RWPE1 (cell line): Measurements from ENCODE around the gene DOLPP1.

Source experiments
- CTCF ChIA-PET: fragments of 350-600 bp; sonication (Branson Sonifier 250); formaldehyde crosslinking; extraction: SDS; loops from one replicate; lab custom pipeline; 2021; lab: Yijun Ruan, JAX
- POLR2A ChIA-PET: fragments of 400-600 bp; formaldehyde crosslinking; extraction: SDS; loops from one replicate; lab custom pipeline; 2020; ENCODE audit warnings: antibody characterized with exemption; ENCODE audit not compliant: low non-redundant PET; lab: Yijun Ruan, JAX
- DNase-seq: peaks from one replicate; pipeline ENCODE4 v3.0.0; 2012; ENCODE audit warnings: low spot score
- H3K27ac ChIP-seq: fragments of 450-650 bp; 2 replicates; pipeline ENCODE4 v1.5.1; 2017
- CTCF ChIP-seq: fragments of 450-650 bp; conservative IDR thresholded peaks from 2 replicates; pipeline ENCODE4 v1.5.1; 2017; ENCODE audit warnings: low read depth, mild to moderate bottlenecking

The DOLPP1 gene

GRCh38 chr9:129108083-129108804, 27.3 kb downstream of the DOLPP1 start:
- TF ChIP-seq CTCF: no peak
- ChIA-PET POLR2A (interaction anchor here (0.6 kb wide), 1 partner anchor 11 kb away, joined by 11 read pairs; no protein-coding TSS in a partner anchor), CTCF (interaction anchor here (1.0 kb wide), 1 partner anchor 31 kb away, joined by 4 read pairs; no protein-coding TSS in a partner anchor)
- no peak for DNase-seq
- H3K27ac ChIP-seq: peak overlapping the region; percentile 94

- POLR2A ChIA-PET: interaction anchor here (0.6 kb wide), 1 partner anchor 12 kb away, joined by 11 read pairs; no protein-coding TSS in a partner anchor
- CTCF ChIA-PET: interaction anchor here (1.0 to 1.6 kb wide), 2 partner anchors 30 to 65 kb away, joined by 4 to 9 read pairs; no protein-coding TSS in a partner anchor
- TF ChIP-seq CTCF: no peak
- peak overlapping the region; percentile 94 for H3K27ac ChIP-seq
- DNase-seq: no peak
Observed at GRCh38 chr9:129108805-129109536, 28.1 kb downstream of the DOLPP1 start.

GRCh38 chr9:129109537-129109903, 28.6 kb downstream of the DOLPP1 start:
- DNase-seq: peak; percentile 54
- H3K27ac ChIP-seq: peak overlapping the region; percentile 94
- POLR2A ChIA-PET: no interaction called here
- CTCF ChIA-PET: interaction anchor here (1.6 kb wide), 1 partner anchor 64 kb away, joined by 9 read pairs; no protein-coding TSS in a partner anchor
- no peak for TF ChIP-seq CTCF

- POLR2A ChIA-PET: interaction anchor here (0.6 kb wide), 2 partner anchors 43 to 516 kb away, joined by 3 to 5 read pairs; partner anchors contain the start of gene NTMT1
Observed at GRCh38 chr9:129109952-129110739, 29.2 kb downstream of the DOLPP1 start.

GRCh38 chr9:129110740-129111527, 30.0 kb downstream of the DOLPP1 start, which contains the start of the genes CRAT and PTPA:
TSS of gene CRAT (minus strand) at chr9:129110793. CDS start at chr9:129110509, 284 bp downstream.
TSS of gene PTPA (plus strand) at chr9:129111415. CDS start at chr9:129111601, 186 bp downstream.
- ChIA-PET CTCF (interaction anchor here (0.6 to 3.3 kb wide), 2 partner anchors 20 to 803 kb away, joined by 3 to 18 read pairs; no protein-coding TSS in a partner anchor), POLR2A (interaction anchor here (0.6 kb wide), 1 partner anchor 515 kb away, joined by 5 read pairs; the partner anchor contains the start of gene NTMT1)
- peak; percentile 100 for DNase-seq
- H3K27ac ChIP-seq: peak within 1 kb of the TSS; percentile 94
- no peak for TF ChIP-seq CTCF

More at GRCh38 chr9:129109952-129110739, 29.2 kb downstream of the DOLPP1 start:
- no peak for DNase-seq
- peak overlapping the region; percentile 94 for H3K27ac ChIP-seq
- no peak for TF ChIP-seq CTCF
- CTCF ChIA-PET: interaction anchor here (1.6 kb wide), 1 partner anchor 64 kb away, joined by 9 read pairs; no protein-coding TSS in a partner anchor
